T-helper 22 cell (primary cell): ENCODE results near the gene SPATA25.
"Not testable (repeated sequence)": the region's sequence is repeated elsewhere in the genome, so short reads cannot be mapped to it uniquely, and the experiment has no call there.

Experiments used
- DNase-seq: peaks from one replicate; pipeline ENCODE4 v3.0.0-alpha.2; 2020; ENCODE audit warnings: low read depth

Gene SPATA25

DNA sequence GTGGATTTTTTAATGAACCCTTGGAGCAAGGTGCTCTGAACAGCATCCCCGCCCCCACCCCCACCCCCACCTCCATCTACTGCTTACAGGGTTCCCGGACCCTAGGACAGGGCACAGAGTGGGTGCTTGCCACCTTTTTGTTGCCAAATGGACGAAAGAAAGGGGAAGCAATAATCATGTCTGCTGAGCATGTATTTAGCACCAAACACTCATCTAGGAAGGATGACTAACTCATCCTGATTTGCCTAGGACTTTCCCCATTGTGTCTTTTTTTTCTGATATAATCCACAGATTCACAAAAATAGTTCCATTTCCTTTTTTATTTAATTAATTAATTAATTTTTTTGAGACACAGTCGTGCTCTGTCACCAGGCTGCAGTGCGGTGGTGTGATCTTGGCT lies 25.7 kb upstream of the SPATA25 start:
- DNase-seq, result no peak

DNA sequence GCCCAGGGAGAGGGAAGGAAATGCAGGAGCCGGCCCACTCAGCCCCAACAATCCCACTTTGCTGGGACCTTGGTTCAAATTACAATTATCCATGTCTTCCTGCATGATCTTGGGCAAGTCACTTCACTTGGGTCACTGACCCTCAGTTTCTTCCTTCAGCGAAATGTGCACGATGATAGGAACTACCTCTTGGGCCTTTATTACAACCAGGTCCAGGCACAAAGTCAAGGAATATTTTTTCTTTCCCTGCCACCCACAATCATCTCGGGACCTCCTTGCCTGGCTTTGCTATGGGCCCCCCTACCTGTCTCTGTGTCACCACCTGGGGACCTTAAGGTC lies 24.9 kb upstream of the SPATA25 start:
- DNase-seq, result no peak

DNA sequence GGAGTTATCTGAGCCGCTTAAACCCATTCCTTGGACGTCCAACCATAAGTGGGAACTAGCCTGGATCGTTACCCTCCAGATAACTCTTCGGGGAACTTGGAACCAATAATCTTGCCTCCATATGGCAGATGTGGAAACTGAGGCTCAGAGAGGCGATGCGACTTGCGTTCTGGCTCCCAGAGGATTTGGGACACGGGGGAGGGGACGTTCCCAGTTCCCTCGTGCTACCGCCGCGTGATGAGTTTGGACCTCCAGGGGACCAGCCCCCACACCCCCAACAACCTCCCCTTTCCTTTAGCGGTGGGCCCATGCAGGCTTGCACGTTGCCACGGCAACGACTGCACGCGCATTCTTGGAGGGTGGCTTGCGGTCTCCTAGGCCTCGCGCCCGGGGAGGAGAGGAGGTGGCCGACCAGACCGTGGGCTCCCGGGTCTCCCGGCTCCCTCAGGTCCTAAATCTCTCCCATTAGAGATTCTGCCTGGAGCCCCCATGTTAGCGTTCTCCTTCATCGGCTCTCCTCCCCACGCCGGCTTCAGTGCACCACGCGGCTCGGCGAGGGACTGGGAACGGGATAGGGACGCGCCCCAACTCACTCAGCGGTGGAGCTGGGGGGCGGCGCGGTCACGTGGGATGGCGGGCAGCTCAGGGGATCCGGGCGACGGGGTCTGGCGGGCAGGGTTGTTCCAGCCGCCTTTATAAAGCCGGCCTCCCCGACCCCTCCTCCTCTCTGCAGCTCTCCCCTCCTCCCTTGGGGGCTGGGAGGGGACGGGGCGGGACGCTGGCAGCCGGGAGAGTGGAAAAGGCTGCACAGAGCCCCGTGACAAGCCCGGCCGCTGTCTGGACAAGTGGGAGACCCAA lies 24.3 kb upstream of the SPATA25 start, which contains the start of gene PLTP:
TSS of gene PLTP (minus strand) at position 670 of the 858 bp plus-strand sequence. CDS start 703 bp downstream, outside the sequence.
- no peak for DNase-seq

DNA sequence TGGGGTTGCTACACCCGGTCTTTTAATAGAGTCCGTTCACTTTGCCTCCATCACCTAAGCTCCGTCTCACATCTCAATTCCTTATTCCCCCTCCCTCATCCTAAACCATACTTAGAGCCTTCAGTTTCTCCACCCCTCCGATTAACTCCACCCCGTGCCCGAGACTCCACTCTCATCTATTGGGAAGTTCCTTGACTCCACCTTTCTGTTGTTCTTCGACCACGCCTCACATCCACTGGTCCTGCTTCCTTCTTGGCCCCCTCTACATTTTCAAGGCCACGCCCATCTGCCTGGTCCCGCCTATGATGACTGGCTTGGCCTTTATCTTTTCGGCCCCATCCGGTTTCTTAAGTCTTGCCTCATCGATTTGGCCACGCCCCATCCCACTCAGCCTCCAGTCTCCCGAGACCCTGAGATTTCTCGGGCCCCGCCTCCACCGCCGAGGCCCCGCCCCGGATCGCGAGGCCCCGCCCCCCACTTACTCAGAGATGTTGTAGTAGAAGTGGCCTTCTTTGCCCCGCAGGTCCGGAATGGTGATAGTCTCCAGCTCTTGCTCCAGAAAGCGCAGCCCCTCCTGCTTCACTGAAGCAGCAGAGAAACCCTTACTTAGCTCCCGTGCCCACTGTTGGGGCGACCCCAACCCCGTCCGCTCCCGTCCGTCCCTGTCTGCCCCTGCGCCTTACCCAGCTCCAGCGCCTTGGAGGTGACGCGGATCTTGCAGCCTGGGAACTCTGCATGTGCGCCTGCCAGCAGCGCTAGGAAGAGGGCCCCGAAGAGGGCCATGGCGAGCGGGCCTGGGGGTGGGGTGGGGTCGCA lies 23.5 kb upstream of the SPATA25 start:
- DNase-seq, result peak; percentile 77

DNA sequence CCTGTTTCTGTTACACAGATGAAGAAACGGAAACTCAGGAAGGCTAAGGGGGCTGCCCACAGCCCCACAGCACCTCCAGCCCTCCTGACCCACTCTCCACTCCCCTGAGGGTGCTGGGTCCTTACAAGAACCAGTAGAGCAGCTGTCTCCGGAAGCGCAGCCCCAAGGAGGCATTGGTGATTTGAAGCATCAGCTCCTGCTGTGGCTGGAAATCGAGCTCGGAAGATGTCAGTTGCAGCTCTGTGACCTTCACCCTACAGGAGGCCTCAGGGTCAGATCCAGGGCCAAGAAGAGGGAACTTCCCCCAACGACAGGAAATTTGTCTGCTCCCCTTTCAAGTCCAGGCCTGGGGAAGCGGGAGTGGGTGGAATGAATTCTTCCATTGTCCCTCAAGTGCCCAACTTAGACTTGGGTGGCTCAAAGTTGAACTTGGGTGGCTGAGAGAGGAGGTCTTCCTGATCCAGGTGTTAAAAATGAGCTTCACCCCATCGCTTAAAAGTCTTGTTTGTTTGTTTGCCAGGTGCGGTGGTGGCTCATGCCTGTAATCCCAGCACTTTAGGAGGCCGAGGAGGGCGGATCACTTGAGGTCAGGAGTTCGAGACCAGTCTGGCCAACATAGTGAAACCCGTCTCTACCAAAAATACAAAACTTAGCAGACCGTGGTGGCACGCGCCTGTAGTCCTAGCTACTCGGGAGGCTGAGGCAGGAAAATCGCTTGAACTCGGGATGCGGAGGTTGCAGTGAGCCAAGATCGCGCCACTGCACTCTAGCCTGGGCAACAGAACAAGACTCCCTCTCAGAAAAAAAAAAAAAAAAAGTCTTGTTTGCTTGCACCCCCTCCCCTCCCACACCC lies 22.6 kb upstream of the SPATA25 start:
- no peak for DNase-seq

DNA sequence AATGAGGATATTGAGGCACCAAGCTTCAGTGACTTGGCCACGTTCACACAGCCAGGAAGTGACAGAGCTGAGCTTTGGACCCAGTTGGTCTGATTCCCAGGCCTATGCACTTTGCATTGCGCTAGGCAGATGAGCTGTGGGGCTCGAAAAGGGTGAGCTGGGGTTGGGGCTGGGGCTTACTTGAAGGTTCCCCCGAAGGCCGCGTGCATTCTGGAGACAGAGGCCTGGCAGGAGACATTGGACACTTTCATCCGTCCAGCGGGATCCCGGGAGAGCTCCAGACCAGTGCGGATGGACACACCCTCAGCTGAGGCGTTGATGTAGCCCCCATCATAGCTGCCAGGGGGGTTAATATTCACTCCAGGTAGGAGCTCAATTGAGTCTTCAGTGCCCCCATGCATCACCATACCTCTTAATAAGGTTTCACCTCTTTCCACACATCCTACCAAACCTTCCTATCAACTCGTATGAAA lies 21.9 kb upstream of the SPATA25 start:
- DNase-seq, result no peak

DNA sequence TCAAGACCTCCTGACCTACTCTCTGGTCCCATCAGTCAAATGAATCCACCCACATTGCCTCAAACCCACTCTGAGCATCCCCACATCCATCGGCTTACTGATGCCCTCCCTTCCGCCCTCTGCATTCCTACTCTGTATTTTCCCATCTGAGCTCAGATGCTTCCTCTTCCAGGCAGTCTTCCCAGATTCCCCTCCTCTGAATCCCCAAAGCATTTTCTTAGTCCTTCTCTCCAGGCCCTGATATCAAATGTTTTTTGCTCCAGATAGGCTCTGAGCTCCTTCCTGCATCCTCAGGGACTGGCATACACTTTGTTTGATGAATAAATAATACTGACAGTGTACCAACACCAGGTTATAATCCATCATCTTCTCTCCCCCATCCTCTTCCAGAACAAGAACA lies 20.7 kb upstream of the SPATA25 start:
- DNase-seq, result no peak

DNA sequence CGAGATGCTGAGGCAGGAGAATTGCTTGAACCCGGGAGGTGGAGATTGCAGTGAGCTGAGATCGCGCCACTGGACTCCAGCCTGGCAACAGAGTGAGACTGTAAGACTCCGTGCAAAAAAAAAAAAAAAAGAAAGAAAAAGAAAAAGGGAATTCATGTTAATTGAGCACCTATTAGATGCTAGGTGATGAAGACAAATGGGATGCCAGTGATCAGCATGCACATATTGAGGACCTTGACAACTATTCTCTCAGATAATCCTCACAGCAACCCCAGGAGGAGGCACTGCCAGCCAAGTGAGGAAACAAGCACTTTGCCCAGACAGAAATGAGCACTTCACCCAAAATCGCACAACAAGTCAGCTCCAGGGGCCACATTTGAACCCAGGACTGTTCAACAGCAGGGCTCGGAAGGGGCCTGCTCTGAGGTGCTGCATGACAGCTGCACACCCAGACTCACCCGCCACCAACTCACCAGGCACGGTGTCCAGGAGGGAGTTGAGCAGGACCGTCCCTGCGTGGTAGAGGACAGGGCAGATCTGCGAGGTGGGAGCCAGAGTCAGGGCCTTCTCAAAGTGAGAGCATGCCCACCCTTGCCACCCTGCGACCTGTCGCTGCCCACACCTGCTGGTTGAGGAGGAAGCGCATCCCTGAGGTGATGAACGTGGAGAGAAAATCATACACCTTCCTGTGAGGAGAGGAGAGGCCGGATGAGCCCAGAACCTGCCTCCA lies 20.0 kb upstream of the SPATA25 start:
- no peak for DNase-seq

DNA sequence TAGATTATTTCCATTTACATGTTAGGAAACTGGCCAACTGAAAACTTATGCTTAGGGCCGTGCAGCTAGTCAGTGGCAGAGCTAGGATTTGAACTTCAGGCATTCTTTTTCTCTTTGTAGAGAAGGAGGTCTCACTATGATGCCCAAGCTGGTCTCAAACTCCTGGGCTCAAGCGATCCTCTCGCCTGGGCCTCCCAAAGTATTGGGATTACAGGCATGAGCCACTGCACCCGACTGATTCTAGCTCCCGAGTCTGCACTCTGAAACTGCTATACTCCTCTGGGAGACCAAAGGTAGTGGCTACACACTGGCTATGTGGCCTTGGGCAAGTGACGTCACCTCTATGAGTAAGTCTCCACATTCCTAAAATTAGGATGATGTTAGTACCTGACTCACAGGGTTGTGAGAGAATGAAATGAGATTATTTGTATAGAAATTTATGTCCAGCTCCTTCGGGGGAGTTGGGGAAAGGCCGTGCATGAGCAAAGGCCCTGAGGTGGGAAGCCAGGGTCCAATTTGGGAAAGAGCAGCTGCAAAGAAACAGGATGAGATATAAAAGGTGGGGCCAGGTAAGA lies 18.2 kb upstream of the SPATA25 start:
- no peak for DNase-seq

DNA sequence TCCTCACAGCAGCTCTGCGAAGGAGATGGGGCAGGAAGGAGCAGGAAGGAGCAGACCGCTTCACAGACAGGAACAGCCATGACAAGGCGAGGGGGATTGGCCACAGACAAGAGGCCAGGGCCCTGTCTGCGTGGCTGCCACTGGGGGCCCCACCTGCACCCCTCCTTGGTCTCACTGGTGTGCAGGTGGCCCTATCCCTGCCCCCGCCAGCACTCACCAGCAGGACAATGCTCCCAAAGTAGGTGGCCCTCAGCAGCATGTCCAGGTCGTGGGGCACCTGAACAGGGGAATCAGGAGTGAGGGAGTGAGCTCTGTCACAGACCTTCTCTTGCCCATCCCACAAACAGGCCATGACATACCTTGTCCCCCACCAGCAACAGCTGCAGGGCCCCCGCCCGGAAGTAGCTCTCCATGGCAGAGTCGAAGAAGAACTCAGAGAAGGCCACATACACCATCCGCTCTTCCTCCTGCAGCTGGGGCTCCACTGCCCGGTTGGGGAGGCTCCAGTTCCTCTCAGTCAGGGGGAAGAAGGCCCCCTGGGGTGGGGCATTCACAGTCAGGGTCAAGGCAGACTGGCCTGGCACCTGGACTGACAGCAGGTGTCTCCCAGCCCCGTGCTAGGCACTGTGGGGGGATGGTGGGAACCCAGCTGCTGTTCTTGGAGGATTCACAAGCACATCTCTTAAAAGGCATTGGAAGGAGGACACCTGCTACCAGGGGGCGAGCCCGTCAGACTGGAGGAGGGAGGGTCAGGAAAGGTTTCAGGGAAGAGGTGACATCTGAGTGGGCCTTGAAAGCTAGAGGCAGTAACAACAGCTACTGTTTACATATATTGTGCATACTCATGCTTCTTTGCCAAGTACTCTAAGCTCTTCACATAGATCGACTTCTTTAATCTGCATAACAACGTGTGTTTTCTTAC lies 17.4 kb upstream of the SPATA25 start:
- no peak for DNase-seq

DNA sequence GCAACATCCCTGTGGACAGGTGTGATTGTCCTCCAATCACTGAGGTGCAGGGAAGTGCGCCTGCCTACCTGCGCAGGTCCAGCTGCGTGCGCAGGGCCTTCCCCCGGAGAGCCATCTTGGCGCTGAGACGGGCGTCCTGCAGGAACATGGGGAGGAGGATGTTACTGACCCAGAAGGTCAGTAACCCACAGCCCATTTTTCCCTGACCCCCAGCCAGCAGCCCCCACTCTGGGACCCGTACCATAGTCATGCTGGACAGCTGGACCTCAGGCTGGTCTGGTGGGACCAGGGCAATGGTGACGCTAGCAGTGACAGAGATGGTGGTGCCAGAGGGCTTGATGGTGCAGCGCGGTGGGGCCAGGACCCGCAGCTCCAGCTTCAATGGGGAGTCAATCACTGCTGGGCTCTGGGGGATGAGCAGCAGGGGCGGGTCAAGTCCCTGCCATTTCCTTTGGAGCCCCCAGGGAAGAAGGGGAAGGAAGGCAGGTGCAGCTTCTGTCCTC lies 14.8 kb upstream of the SPATA25 start:
- DNase-seq, result no peak

DNA sequence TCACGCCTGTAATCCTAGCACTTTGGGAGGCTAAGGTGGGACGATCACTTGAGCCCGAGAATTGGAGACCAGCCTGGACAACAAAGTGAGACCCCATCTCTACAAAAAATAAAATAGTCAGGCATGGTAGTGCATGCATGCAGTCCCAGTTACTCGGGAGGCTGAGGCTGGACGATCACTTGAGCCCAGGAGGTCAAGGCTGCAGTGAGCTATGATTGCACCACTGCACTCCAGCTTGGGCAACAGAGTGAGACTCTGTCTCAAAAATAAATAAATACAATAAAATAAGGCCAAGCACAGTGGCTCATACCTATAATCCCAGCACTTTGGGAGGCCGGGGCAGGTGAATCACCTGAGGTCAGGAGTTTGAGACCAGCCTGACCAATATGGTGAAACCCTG lies 13.9 kb upstream of the SPATA25 start:
- DNase-seq, result not testable (repeated sequence)

DNA sequence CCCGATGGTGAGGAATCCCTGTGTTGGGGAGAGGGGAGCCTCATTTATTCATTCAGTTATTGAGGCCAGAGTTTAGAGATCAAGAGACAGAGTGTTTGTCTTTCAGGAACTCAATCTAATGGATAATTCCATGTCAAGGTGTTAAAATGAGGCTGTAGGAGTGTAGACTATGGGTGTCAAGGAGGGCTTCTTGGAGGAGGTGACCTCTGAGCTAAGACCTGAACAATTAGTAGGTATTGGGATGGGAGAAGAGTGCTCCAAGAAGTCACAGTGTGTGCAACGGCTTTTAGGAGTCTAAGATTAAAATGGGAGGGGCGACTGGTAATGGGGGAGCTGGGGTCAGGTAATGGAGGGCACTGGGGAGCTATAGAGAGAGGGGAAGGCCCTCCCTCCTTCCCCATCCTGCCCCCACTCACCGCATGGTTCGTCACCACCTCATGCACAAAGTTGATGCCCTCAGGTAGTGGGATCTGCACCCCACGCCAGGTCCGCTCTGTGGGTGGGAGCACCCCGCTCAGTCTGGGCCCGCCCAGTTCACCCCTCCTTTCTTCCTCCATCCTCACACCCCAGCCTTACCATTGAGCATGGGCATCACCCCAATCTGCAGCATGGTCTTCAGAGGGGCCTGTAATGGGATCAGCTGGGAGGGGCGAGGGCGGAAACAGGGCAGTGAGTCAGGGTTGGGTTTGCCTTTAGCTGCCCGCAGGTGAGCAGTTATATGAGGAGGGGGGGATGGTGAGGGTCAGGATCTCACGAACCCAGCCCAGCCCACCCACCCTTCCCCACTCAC lies 11.8 kb upstream of the SPATA25 start:
- DNase-seq, result no peak

DNA sequence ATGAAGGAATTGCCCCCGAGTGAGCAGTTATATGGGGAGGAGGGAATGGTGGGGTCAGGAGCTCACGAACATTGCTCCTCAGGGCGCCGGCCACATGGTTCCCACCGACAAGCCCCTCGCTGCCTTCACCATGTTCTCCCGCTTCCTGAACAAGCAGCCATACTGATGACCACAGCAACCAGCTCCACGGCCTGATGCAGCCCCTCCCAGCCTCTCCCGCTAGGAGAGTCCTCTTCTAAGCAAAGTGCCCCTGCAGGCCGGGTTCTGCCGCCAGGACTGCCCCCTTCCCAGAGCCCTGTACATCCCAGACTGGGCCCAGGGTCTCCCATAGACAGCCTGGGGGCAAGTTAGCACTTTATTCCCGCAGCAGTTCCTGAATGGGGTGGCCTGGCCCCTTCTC lies 10.9 kb upstream of the SPATA25 start:
- DNase-seq, result no peak

DNA sequence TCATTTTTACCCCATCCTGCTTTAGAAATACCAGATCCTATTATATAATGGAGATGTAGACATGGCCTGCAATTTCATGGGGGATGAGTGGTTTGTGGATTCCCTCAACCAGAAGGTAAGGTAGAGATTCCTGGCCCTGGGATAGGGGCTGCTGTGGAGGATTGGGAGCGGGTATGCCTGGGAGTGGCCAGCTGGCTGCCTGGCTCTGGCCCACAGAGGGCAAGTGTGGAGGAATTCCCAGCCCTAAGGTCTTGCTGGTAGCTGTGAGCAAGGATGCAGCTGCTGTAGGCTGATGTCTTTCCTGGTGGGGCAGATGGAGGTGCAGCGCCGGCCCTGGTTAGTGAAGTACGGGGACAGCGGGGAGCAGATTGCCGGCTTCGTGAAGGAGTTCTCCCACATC lies 10.3 kb upstream of the SPATA25 start:
- DNase-seq, result no peak

DNA sequence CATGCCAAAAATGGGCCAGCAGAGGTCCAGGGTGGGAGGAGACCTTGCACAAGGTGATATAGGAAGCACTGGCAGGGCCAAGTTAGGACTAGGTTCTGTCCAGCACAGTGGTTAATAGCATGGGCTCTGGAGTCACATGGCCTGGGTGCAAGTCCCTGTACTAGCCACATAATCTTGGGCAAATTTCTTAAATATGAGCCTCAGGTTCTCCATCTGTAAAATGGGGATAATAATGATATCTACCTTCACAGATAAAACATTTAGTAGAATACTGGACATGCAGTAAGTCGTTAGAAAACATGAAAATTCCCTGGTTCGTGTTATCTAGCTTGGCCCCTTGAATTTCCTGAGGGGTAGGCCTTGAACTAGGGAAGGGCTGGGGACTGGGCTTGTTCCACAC lies 9.9 kb upstream of the SPATA25 start:
- DNase-seq, result no peak

DNA sequence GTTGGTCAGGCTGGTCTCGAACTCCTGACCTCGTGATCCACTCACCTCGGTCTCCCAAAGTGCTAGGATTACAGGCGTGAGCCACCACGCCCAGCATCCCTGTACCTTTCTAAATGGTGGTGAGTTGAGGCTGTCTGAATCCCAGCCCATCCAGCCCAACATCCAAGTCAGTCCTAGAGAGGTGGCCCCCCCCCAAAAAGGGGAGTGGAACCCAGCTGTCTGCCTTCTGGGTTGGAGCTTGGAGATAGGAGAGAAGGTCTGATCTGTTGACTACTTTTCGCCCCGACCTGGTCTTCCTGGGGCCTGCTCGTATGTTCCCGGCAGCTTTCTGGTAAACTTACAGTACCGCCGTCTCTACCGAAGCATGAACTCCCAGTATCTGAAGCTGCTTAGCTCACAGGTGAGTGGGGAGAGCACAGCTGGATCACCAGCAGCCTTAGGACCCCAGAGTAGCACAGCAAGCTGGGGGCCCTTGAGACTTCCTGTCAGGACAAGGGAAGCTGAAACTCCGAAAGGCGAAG lies 9.3 kb upstream of the SPATA25 start:
- no peak for DNase-seq

DNA sequence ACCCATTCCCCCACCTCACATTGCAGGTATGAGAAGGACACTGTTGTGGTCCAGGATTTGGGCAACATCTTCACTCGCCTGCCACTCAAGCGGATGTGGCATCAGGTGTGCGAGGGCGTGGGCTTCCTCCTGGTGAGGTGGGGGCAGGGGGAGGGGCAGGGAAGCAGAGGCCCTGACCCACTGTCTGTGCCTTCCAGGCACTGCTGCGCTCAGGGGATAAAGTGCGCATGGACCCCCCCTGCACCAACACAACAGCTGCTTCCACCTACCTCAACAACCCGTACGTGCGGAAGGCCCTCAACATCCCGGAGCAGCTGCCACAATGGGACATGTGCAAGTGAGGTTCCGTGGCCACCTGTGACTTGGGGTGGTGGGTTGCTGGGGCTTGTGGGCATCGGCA lies 7.4 kb upstream of the SPATA25 start:
- no peak for DNase-seq

DNA sequence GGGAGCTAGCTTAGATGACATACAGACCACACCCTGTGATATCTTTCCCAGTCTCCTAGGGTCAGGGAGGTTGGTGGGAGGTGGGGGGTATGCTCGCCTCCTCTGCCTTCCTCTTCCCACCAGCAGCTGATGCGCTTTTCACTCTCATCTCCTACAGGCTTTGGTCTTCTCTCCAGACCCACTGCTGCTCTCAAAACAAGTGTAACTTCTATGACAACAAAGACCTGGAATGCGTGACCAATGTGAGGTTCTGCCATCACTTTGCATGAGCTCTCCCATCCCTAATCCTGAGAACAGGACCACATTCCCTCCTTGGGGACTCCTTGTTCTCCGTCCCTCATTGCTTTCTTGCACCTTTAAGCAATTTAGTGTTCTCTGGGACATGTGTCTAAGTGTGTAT lies 6.4 kb upstream of the SPATA25 start:
- DNase-seq, result no peak
